Osteocyte (in vitro differentiated cells): ENCODE data around the gene EEF1AKMT4. TPM values are rescaled to one million over a fixed set of nuclear protein-coding genes. Genes with fewer than 3 reads are reported as not detected.
"Not testable (repeated sequence)": the region's sequence is repeated elsewhere in the genome, so short reads cannot be mapped to it uniquely, and the experiment has no call there.

Experiments
- DNase-seq: peaks from one replicate; pipeline ENCODE4 v3.0.0; 2021; ENCODE audit warnings: mixed read lengths; ENCODE audit not compliant: unreplicated experiment; ENCODE audit errors: extremely low spot score
- H3K27ac Mint-ChIP-seq: one replicate; pipeline ENCODE4 v1.8.0; 2021; ENCODE audit warnings: mild to moderate bottlenecking, mixed read lengths; ENCODE audit not compliant: unreplicated experiment
- H3K27me3 Mint-ChIP-seq: one replicate; pipeline ENCODE4 v1.8.0; 2021; ENCODE audit warnings: mixed read lengths; ENCODE audit not compliant: unreplicated experiment
- H3K36me3 Mint-ChIP-seq: one replicate; pipeline ENCODE4 v1.8.0; 2021; ENCODE audit warnings: mixed read lengths; ENCODE audit not compliant: unreplicated experiment
- H3K4me1 Mint-ChIP-seq: one replicate; pipeline ENCODE4 v1.8.0; 2021; ENCODE audit warnings: mixed read lengths; ENCODE audit not compliant: unreplicated experiment
- H3K4me3 Mint-ChIP-seq: one replicate; pipeline ENCODE4 v1.8.0; 2021; ENCODE audit warnings: mild to moderate bottlenecking, moderate library complexity, mixed read lengths; ENCODE audit not compliant: unreplicated experiment
- H3K9me3 Mint-ChIP-seq: one replicate; pipeline ENCODE4 v1.8.0; 2021; ENCODE audit warnings: mixed read lengths; ENCODE audit not compliant: unreplicated experiment
- CTCF ChIP-seq: fragments of 200-600 bp; sonication (generic); IDR thresholded peaks from 2 replicates; pipeline ENCODE4 v1.5.0; 2021; ENCODE audit warnings: antibody characterized with exemption, mild to moderate bottlenecking, moderate library complexity
- total RNA-seq: library from RNA; stranded (reverse); gene quantifications from 2 replicates; pipeline ENCODE4 v1.2.1, GENCODE V29; 2021

Gene EEF1AKMT4
- total RNA-seq, 1 donor from 2014 or later, result 4.5 TPM

- Mint-ChIP-seq H3K27me3 (peaks cover 27% of the 10 kb centered on the region), H3K9me3 (no peaks in the 10 kb centered on the region), H3K4me3 (peak overlapping the region; percentile 77), H3K4me1 (peaks cover 20% of the 10 kb centered on the region), H3K27ac (no peak overlapping the region), H3K36me3 (peaks cover 10% of the 10 kb centered on the region)
- no peak for DNase-seq
- TF ChIP-seq CTCF, result no peak
Observed at GRCh38 chr3:184260724-184261269, 11.3 kb downstream of the EEF1AKMT4 start.

- Mint-ChIP-seq H3K27me3 (peaks cover 27% of the 10 kb centered on the region), H3K27ac (no peak within 1 kb of the TSS), H3K36me3 (peaks cover 10% of the 10 kb centered on the region), H3K4me1 (peaks cover 20% of the 10 kb centered on the region), H3K4me3 (peak within 1 kb of the TSS; percentile 83), H3K9me3 (no peaks in the 10 kb centered on the region)
- no peak for TF ChIP-seq CTCF
- DNase-seq, result no peak
Observed at GRCh38 chr3:184261270-184261853, 11.9 kb downstream of the EEF1AKMT4 start, which contains the start of gene CAMK2N2. CAMK2N2 (minus strand) TSS chr3:184261553; CDS start chr3:184261285, 268 bp downstream.

- H3K4me1 Mint-ChIP-seq, result peaks cover 20% of the 10 kb centered on the region
- peaks cover 1% of the 10 kb centered on the region for H3K9me3 Mint-ChIP-seq
- H3K27me3 Mint-ChIP-seq, result peaks cover 28% of the 10 kb centered on the region
- no peak for TF ChIP-seq CTCF
- peak overlapping the region; percentile 83 for H3K4me3 Mint-ChIP-seq
- no peak overlapping the region for H3K27ac Mint-ChIP-seq
- DNase-seq, result no peak
- H3K36me3 Mint-ChIP-seq, result peaks cover 10% of the 10 kb centered on the region
Observed at GRCh38 chr3:184261854-184262763, 12.6 kb downstream of the EEF1AKMT4 start.

GRCh38 chr3:184262764-184263179 is 13.3 kb downstream of the EEF1AKMT4 start:
- Mint-ChIP-seq H3K27ac (no peak overlapping the region), H3K9me3 (peaks cover 5% of the 10 kb centered on the region), H3K4me3 (peak overlapping the region; percentile 29), H3K27me3 (peaks cover 35% of the 10 kb centered on the region), H3K4me1 (peaks cover 20% of the 10 kb centered on the region), H3K36me3 (peaks cover 7% of the 10 kb centered on the region)
- TF ChIP-seq CTCF, result no peak
- no peak for DNase-seq

- peaks cover 39% of the 10 kb centered on the region for H3K27me3 Mint-ChIP-seq
- not testable (repeated sequence) for H3K9me3 Mint-ChIP-seq, H3K36me3 Mint-ChIP-seq
Observed at GRCh38 chr3:184267249-184267648, 17.8 kb downstream of the EEF1AKMT4 start.

More at GRCh38 chr3:184267249-184267648, 17.8 kb downstream of the EEF1AKMT4 start:
- H3K27ac Mint-ChIP-seq, H3K4me3 Mint-ChIP-seq, DNase-seq, H3K4me1 Mint-ChIP-seq: not testable (repeated sequence)
